ENCODE results near the gene ETV2.
A peak's percentile ranks its signal among the peaks of the same experiment; 100 is the strongest.
"Not testable (repeated sequence)": the region's sequence is repeated elsewhere in the genome, so short reads cannot be mapped to it uniquely, and the experiment has no call there.

ETV2 gene

DNA sequence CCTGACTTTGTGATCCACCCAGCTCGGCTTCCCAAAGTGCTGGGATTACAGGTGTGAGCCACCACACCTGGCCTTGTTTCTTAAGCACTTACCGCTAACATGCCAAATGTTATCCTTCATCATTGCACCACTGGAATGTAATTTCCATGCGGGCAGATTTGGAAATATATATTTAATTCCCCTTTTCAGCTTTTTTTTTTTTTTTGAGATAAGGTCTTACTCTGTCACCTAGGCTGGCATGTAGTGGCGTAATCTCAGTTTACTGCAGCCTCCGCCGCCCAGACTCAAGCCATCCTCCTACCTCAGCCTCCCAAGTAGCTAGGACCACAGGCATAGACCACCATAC is 20.4 kb downstream of the ETV2 start:
- DNase-seq = no peak

GRCh38 chr19:35663981-35664380 is 22.4 kb downstream of the ETV2 start:
- no peak for DNase-seq

- no peak for DNase-seq
Observed at GRCh38 chr19:35665157-35665556, 23.6 kb downstream of the ETV2 start.

DNA sequence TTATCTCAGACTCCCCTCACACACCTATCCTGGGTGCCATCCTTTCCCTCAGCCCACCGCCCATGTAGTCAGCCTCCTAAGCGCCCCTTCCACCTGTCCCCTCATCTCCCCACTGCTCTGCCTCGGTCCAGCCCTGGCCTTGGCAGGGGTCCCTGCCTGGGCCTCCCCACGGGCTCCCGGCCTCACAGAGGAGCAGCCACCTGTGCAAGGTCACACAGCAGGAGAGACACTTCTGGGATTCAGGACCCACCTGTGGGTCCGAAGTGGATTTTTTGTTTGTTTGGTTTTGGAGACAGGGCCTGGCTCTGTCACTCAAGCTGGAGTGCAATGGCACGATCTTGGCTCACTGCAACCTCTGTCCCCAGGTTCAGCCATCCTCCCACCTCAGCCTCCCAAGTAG is 24.1 kb downstream of the ETV2 start:
- DNase-seq = no peak

DNA sequence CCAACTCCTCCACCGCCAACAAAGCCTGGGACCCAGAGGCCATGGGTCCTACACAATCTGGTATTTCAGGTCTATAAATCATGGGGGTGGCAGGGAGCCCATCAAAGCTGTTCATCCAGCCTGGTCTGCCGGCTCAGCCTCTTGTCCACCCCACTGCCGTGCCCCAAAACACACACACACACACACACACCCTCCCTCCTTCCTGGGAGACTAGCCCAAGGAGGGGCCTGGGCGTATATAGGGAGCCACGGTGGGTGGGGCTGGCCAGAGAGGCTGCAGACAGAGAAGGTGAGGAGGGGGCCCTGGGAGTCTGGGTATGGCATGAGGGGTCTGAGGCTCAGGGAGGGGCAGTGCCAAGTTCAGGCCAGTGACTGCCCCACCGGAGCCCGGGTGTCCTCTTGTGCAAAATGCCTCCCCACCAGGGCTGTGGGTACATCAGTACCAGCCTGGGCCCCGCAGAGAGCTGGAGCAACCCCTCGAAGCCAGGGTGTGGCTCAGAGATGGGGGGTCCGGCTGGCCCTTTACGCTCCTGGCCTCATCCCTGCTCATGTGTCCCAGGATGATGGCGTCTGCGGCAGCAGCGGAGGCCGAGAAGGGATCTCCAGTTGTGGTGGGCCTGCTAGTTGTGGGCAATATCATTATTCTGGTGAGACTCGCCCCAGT is 24.8 kb downstream of the ETV2 start, which contains the start of gene UPK1A:
UPK1A (plus strand) TSS at position 267 of the 663 bp plus-strand sequence; CDS start at position 563, 296 bp downstream.
- DNase-seq = no peak

DNA sequence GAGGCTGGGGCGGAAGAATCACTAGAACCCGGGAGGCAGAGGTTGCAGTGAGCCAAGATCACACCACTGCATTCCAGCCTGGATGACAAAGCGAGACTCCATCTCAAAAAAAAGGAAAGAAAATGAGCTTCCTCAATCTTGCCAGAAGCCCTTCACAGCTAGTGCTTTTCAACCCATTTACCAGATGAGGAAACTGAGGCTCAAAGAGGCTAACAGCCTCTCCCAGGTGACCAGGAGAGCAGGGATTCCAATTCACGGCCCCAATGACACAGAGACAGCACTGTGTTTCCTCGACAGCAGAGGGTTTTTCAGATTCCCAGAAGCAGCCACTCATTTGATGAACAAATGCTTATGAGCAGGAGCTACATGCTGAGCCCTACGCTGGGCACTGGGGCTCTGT is 28.0 kb downstream of the ETV2 start:
- DNase-seq = no peak

GRCh38 chr19:35669974-35670373 is 28.4 kb downstream of the ETV2 start:
- DNase-seq = no peak

DNA sequence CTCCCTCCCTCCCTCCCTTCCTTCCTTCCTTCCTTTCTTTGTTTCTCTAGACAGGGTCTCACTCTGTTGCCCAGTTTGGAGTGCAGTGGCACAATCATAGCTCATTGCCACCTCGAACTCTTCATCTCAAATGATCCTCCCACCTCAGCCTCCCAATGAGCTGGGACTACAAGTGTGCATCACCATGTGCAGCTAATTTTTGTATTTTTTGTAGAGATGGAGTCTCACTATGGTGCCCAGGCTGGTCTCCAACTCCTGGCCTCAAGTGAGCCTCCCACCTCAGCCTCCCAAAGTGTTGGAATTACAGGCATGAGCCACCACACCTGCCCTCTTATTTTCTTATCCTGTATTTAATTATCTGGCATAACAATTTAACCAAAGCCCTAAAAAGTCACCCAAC is 29.1 kb downstream of the ETV2 start:
- no peak for DNase-seq

DNA sequence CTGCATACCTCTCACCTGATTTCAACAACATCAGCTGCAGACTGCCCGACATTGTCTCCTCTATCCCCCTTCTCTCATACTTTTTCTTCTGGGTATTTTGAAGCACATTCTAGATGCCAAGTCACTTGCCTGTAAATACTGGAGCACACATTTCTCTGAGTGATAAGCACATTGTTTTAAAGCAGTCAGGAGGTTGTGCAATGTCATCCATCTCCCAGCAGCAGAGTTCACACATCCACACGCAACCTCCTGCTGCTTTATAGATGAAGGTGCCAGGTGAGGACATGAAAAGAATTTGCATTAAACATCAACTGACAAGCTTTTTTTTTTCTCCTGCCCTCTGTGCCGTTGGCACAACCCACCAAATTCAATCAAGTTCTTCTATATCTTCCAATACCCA is 30.3 kb downstream of the ETV2 start:
- no peak for DNase-seq

DNA sequence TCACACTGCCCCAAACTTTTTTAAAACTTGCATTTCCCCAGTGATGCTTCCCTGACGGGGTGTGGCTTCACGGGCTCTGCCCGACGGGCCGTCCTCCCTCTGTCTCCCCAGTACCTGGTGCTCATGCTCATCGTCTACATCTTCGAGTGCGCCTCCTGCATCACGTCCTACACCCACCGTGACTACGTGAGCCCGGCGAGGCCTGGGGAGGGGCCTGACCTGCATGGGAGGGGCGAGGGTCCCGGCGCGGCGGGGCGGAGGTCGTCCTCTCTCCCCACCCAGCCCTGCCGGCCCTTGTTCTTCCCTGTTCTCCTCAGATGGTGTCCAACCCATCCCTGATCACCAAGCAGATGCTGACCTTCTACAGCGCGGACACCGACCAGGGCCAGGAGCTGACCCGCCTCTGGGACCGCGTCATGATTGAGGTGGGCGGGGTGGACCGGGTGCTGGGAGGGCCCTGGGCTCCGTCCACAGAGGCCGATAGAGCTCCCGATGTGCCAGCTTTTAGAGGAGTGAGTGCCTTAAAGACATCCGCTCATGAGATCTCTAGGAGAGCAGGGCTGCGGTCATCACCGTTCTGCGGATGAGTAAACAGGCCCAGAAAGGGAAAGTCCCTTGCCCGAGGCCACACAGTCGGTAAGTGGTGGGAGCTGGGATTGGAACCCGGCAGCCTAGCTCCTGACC is 31.7 kb downstream of the ETV2 start:
- DNase-seq = no peak

- DNase-seq = no peak
Observed at GRCh38 chr19:35675589-35676140, 34.1 kb downstream of the ETV2 start.

- no peak for DNase-seq
Observed at GRCh38 chr19:35689836-35690235, 48.3 kb downstream of the ETV2 start.

- DNase-seq = not testable (repeated sequence)
Observed at GRCh38 chr19:35691106-35691505, 49.6 kb downstream of the ETV2 start.

- no peak for DNase-seq
Observed at GRCh38 chr19:35692010-35692409, 50.5 kb downstream of the ETV2 start.

- no peak for DNase-seq
Observed at GRCh38 chr19:35693422-35693821, 51.9 kb downstream of the ETV2 start.

- DNase-seq = peak; percentile 23
Observed at GRCh38 chr19:35693835-35694599, 52.5 kb downstream of the ETV2 start.

Measured in GOT3 (cell line).